Right renal pelvis (tissue), 4 donors: ENCODE results near the gene KCNN4. TPM values are rescaled to one million over a fixed set of nuclear protein-coding genes. Genes with fewer than 3 reads are reported as not detected.

ENCODE experiments used
- DNase-seq, 4 donors: peaks; one replicate each; pipeline ENCODE4 v3.0.0-alpha.2; 2013; ENCODE audit warnings: low read depth in 4 of 4, low spot score in 3 of 4, missing footprints in 1 of 4
- polyA plus RNA-seq, 4 donors: library from polyadenylated mRNA; unstranded; fragments of 120-200 nt; gene quantifications; one replicate each; pipeline ENCODE4 v1.2.1, GENCODE V29; 2013; ENCODE audit not compliant: insufficient read length in 4 of 4

Gene KCNN4
- polyA plus RNA-seq, 4 donors, result 1.4 to 3.8 (median 1.6) TPM

DNA sequence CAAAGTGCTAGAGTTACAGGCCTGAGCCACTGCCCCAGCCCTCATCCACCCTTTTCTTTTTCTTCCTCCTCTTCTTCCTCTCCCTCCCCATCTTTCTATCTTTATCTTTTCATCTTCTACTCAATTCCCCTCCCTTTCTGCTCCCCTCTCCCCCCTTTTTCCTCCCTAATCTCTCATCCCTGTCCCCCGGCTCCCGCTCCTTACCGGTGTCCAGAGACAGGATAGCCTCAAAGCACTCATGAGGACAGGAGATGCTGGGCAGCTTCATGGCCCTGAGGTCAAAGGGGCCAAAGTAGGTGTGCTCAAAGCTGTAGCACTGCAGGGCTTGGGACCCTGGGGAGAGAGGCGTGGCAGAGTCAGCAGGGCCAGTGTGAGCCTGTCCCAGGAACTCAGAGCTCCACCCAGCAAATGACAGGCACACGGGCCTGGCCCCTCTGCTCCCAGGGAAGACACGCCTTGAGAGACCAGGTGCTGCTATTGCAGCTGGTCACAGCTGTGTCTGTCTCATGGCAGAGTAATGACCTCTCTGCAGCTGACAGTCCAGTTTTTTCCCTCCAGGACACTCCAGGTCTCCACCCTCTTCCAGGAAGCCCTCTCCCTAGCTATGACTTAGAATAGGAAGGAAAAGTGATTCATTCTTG is 18.8 kb upstream of the KCNN4 start:
- DNase-seq, result no peak

DNA sequence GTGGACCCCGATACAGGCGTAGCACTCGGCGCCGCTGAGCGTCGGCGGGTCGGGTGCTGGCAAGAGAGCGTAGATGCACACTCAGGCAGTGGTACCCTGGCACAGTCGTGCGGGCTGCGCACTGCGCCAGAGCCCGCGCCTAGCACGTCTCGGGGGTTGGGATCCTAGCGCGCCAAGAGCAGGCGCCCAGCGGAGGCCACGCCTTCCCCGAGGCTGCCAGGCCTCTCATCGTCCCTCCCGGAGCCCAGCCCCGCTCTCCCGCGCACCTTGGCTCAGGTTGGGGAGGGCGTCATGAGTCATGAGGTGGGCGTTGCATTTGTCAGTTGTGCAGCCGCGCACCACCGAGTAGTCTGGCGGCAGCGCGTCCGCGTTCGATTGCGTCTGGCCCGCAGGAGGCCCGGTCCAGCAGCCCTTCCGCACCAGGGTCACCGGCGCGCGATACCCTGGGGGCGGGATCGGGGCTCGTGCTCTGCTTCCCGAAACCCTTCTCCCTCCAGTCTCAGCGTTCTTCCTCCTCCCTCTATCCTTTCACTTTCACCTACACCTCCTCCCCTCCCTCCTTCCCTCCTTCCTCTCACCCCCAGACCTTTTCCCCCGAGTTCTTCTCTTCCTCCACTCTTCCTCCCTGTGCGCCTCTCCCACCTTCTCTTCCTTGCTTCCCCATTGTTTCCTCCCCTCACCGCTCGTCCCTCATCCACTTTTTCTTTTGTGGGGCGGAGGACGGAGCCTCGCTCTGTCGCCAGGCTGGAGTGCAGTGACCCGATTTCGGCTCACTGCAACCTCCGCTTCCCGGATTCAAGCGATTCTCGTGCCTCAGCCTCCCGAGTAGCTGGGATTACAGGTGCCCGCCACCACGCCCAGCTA is 18.0 kb upstream of the KCNN4 start:
- no peak for DNase-seq

DNA sequence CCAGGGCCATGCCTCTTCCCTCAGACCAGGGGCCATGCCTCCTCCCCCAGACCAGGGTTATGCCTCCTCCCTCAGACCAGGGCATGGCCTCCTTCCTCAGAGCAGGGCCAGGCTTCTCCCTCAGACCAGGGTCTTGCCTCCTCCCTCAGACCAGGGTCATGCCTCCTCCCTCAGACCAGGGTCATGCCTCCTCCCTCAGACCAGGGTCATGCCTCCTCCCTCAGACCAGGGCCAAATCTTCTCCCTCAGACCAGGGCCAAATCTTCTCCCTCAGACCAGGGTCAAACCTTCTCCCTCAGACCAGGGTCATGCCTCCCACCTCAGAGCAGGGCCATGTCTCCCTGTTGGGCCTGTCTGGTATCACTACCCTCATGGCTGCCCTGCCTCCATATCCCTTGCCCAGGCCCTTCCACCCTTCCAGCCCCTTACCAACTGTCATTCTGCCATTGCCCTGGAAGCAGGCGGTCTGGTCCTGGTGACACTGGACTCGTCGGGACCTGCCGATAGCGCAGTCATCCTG is 17.3 kb upstream of the KCNN4 start:
- DNase-seq, result no peak

DNA sequence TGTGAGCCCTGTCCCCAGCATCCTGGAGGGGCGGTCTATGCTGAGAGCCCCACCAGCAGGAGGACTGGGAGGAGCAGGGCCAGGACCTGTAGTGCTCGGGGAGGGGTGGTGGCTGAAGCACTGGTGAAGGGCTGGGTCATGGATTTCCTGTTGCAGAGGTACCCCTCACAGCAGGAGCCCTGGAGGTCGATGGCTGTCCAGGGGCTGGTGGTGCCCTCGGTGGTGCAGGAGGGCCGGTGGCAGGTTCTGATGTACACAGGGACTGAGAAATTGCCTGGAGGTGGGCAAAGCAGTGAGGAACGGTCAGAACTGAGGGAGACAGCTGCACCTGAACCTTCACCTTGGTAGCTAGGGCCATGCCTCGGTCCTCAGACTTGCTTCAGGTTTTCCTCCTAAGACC is 16.8 kb upstream of the KCNN4 start:
- no peak for DNase-seq

DNA sequence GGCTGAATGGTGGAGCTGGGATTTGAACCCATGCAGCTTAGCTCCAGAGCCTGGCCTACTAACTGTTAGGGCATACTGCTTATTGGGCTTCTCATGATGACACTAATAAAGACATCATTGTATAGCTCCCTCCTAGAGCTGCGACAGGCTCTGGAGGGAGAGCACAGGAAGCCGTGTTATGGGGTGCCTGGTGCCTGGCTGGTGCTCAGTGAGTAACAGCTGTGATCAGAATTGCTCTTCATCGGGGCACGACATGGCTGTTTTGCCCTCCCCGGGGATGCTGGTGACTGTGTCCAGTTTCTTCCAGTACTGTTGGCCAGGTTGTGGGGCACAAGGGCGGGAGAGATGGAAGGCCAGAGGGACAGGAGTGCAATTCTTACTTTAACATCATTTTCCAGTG is 16.3 kb upstream of the KCNN4 start:
- no peak for DNase-seq

DNA sequence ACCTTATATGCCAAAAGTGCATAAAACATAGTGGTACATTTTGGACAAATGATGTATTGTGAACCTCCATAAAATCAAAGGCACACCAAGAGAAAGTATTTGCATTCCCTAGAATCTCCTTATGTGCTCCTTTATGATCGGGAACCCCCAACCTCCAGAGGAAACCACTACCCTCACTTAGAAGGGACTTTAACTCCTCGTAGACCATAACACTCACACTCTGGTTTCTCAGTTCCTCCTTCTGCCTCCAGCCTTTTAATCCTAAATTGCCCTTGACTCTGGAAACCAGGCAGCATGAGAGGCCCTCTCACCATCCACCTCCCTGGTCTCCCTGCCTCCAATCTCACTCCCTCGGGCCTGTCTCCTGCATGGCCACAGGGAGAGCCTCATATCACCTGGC is 9.8 kb upstream of the KCNN4 start:
- DNase-seq, result no peak

DNA sequence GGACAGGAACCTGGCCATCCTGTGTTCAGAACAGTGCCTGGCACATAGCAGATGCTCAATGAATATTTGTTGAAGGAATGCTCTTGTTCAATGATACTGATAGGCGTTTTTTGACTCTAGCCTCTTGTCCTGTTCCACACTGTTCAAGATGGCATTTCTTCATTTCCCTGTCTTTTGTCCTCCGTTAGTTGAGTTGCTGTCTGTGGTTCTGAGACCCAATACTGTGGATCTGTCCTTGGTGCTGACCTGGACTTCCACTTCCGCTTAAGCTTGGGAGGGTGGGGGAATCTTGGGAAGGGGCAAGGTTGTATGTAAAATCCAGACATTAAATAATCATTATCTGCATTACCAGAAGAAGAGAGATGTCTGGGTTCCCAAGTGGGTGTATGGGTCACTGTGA is 8.3 kb upstream of the KCNN4 start:
- no peak for DNase-seq

DNA sequence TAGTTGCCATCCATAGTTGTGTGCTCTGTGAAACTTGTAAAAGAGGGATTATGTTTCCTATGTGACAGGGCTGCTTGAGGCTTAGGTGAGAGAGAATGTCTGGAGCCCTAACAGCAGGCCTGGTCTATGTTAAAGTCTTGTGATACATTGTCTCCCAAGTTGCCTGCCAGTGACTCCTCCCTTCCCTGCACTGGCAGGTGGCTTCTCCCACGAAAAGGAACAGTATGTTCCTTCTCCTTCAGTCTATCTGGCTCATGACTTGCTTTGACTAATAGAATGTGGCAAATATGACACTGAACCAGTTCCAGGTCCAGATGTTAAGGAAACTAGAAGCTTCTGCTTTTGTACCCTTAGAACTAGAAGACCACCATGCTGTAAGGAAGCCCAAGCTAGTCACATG is 5.9 kb upstream of the KCNN4 start:
- DNase-seq, result no peak

DNA sequence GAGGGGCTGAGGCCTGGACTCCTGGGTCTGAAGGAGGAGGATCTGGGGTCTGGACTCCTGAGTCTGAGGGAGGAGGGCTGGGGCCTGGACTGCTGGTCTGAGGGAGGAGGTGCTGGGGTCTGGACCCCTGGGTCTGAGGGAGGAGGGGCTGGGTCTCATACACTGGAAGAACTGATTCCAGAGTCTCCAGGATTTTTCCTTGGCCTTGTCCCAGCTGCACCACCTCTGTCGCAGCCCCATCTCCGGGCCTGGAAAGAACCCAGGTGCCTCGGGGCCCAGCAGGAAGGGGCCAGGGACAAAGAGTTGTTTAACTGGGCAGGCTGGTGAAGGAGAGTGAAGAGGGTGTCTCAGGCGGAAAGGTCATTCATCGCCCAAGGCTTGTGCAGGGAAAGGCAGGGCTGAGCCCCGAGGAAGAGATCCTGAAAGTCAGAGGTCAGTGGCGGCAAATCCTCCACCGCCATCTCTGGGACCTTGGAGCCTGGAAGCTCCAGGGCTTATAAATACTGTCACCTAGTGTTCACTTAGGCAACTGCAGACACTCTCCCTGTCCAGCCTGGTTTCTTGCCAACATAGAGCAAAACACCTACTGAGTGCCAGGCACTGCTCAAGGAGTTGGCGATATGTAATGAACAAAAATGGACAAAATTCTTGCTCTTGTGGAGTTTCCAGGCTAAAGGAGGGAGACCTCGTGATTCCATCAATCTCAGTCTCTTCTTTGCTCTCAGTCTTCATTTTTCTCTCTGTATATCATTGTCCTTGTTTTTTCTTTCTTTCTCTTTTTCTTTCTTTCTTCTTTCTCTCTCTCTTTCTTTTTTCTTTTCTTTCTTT is 4.4 kb upstream of the KCNN4 start:
- DNase-seq, result peak in 1 of 4 donors; percentile 20

DNA sequence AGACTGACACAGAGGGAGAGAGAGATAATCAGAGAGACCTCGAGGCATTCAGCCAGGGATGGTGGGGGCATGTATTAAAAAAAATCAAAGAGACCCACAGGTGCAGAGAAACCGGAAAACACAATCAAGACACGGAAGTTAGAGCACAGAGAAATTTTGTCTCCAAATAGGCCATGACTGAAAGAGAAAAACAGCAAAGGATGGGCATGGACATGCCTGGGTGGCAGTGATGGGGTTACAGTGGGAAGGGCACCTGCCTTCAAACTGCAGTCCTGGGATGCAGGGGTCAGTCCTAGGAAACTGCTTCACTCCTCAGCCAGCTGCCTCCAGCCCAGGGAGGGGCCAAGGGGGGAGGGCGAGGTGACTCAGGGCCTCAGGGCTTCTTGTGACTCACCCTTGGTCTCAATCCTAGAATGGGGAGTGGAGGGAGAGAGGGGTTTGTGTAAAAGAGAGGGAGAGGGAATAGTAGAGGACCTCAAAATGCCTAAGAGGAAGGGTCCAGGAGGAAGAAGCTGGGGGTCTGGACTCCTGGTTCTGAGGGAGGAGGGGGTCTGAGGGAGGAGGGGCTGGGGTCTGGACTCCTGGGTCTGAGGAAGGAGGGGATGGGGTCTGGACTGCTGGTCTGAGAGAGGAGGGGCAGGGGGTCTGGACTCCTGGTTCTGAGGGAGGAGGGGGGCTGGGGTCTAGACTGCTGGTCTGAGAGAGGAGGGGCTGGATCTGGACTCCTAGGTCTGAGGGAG is 3.6 kb upstream of the KCNN4 start:
- DNase-seq, result no peak

DNA sequence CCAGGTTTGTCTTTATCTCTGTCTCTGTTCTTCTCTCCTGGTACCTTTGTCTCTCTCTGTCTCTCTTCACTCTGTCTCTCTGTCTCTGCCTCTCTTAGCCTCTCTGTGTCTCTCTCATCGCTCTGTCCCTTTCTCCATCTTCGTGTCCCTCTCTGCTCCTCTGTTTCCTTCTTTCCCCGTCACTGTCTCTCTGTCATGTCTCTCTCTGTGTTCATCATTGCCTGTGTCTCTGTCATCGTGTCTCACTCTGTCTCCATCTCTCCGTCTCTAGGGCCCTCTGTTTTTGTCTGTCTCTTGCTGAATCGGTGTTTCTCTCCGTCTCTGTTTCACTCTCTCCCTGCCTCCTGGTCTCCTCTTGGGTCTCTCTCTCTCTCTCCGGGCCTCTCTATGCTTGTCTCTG is 2.9 kb upstream of the KCNN4 start:
- no peak for DNase-seq

DNA sequence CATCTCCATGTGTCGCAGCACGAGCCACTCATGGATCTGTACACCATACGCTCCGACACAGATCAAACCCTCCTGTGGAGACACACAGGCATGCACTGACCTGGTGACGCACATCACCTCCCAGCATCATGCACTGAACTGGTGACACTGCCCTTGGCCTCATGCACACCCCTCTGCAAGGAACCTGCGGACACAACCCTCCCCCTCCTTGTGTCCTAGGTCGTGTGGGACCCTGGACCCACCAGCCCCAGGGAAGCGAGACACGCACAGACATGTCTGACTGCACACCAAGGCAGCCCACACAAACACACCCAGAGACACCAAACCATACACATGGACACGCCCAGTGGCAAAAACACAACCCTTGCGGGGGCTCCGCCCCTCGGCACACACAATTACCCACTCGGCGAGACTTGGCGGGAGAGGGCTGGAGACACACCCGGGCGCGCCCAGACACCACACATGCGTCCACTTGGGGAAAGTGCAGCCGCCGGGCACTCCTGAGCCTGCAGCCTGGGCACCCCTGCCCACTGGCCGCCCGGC is 2.0 kb upstream of the KCNN4 start:
- DNase-seq, result no peak

DNA sequence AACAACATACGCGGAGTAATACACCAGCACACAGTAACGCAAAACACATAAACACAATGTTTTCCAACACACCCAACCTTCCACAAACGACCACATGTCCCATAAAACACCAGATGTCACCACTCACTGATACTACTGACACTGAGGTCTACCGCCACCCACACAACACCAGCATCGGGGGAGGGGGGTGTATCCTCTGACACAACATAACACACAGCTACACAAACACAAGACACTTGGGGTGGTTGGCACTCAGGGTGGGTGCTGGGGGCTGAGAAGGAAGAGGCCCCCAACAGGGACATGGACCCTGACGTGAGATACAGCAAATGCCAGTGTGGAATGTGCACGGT is 1.5 kb upstream of the KCNN4 start:
- no peak for DNase-seq

DNA sequence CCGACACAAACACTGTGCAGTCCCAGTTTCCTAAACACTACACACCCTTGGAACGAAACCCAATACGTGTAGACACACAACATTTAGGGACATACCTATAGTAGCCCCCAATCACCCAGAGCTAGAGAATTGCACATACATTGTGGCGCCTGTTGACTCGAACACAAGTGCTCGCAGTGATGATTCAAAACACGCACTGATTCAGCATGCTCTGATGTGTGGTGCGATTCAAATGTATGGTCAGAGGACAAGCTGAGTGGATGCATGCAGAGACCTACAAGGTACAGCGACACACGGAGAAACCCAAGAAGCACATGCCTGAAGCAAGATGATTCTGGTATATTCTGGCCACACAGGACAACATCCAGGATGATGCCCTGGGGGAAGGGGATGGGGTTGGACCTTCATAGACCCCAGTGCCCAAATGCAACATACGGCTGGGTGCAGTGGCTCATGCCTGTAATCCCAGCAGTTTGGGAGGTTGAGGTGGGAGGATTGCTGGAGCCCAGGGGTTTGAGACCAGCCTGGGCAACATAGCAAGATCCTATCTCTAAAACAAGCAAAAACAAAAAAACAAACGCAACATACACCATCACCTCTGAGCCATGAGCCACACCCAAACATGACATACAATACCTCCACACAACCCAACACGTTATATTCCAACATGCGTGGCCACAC is 997 bp upstream of the KCNN4 start:
- DNase-seq, result no peak

DNA sequence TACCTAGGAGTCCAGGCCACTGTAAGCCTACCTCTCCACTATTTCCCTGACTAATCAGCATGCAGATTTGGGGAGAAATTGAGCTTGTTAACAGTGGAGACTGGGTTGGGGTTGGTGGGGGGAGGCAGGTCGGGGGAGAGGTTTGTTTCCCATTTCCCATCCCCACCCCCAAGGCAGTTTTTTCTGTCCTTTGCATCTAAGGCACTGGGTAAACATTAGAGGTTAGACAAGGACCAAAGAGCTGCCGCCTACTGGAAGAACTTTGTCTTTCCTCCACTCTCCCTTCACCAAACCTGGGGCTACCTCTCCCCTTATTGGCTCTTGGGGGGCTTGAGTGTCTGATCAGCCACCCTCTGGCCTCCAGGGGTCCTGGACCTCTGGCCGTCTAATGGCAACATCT is 953 bp downstream of the KCNN4 start:
- no peak for DNase-seq

DNA sequence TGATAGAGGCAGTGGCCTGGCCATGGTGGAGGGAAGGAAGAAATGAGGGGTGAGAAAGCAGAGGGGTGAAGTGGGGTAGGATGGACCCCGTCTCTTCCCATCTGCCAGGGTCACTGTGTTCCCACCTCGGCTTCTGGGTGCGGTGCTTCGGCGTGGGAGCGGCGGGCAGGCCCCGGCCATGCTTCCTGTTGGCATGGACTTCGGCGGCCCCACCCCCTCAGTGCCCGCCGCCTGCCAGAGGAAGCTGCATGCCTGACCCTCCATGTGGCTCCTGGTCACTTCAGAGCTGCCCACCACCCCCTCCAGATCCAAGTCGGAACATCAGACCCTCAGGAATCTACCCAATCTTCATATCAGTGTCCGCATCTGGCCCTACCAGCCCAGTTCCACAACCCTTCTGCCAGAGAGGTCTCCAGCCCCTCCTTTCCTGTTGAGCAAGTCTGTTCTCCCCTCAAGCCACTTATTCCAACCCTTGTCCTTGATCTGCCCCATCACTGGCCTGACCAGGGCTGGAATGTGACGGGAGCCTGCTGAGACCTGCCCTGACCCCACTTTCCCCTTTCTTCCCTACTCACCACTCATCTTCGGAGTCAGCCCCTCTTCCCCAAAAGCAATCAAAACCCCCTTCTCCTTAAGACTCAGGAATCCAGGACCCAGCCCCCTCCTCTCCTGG is 1.5 kb downstream of the KCNN4 start:
- DNase-seq, result no peak

DNA sequence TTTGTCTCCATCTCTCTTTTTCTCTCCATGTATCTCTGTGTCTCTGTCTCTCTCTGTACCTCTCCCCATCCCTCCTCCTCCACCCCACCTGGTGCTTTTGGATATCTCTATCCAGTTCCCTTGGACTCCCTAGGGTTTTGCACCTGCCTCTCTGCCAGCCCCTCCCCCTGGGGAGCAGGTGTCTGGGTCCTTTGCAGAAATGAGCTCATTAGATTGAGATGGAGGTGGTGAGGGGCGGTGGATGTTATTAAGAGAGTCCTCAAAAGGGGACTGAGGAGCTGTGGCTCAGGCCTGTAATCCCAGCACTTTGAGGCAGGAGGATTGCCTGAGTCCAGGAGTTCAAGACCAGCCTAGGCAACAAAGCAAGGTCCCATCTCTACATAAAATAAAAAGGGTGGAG is 2.1 kb downstream of the KCNN4 start:
- DNase-seq, result no peak

DNA sequence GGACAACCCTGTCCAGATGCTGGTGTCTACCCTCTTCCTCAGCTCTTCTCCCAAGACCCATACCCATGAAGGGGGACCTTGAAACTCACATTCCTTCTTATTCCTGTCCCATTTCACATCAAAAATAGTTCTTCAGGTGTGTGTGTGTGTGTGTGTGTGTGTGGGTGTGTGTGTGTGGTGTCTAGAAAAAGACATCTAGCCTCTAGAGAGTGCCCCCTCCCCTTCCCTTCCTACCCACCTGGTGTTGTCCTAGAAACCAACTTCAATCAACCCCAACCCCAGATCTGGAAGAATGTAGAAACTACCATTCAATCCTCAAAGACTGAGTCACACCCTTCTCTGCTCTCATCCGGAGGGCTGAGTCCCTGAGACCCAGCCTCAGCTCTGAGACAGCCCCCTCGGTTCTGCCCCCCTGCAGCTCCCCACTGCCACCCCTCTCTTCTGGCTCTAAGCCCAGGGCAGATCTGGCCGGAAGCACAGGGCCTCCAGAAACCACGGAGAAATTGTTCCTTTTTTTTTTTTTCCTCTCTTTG is 3.5 kb downstream of the KCNN4 start:
- DNase-seq, result no peak

DNA sequence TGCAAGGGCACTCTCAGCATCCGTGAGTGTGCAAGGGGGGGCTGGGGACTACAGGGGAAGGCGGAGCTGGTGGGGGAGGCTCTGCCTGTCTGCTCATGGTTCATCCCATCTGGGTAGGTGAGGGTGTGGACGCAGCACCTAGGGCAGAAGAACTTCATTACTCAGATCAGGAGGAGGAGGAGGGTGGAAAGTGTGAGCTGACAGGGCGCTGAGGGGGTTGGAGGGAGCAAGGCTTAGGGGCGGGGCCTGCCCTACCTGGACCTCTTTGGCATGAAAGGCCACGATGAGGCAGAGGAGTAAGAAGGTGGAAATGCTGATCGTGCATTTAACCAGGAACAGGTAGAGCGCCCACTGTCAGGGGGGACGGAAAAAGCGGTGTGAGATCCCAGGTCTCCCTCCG is 4.5 kb downstream of the KCNN4 start:
- no peak for DNase-seq
